ENCODE data around the gene HSDL1. TPM values are rescaled to one million over a fixed set of nuclear protein-coding genes. Genes with fewer than 3 reads are reported as not detected.
A peak's percentile ranks its signal among the peaks of the same experiment; 100 is the strongest.

Gene HSDL1
- total and polyA plus RNA-seq, 10 of the 15 experiments (the other 5 are each of a cell fraction or from before 2014, with no cell fraction given): 2.0 to 13.4 (median 5.6) TPM

DNA sequence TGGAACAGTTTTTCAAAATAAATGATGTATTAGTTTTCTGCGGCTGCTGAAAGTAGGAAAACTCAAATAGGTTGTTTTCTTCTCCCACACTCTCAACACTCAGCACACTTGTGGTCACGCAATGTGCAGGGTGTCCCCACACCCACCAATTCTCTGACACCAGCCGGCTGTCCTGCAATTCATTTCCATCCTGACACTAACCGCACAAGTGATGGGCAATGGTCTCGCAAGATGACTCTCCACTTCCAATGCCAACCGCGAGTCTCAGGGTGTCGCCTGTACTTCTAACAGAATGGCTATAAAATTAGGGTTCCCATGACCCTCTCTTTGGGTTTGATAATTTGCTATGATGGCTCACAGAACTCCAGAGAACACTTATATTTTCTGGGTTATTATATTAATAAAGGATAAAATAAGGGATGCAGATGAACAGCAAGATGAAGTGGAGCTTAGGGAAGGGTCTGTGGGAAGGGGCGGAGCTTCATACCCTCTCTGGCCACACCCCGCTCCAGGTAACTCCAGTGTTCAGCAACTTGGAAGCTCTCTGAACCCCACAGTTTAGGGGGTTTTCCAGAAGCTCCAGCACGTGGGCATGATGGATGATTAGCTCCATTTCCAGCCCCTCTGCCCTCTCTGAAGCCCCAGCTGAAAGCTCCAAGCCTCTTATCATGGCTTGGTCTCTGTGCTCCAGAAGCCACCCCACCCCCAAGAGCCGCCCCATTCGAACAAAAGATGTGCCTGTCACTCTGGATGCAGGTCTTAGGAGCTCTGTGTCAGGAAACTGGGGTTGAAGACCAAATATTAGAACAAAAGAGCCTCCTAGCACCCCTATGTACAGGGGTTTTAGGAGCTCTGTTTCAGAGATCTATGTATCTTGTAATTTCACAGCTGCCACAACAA is 22.1 kb upstream of the HSDL1 start:
- no peak overlapping the region for H3K4me2 ChIP-seq (ENCODE audit: control insufficient read depth, insufficient read depth)
- POLR2A ChIA-PET: interaction anchor here (1.3 kb wide), 1 partner anchor 34 kb away, joined by 3 read pairs; no protein-coding TSS in a partner anchor
- no peaks in the 10 kb centered on the region for H4K20me1 ChIP-seq (ENCODE audit: control insufficient read depth, insufficient read depth)
- no peaks in the 10 kb centered on the region for H3K79me2 ChIP-seq (ENCODE audit: control insufficient read depth, insufficient read depth, low read length)
- no peak overlapping the region for H2AFZ ChIP-seq (ENCODE audit: control insufficient read depth, low read depth, low read length)
- no peaks in the 10 kb centered on the region; the same call in 2 of the 3 replicates for H3K9me3 ChIP-seq (replicated peaks; ENCODE audit: control insufficient read depth, insufficient read depth, low read length)
- H3K27ac ChIP-seq (ENCODE audit: control insufficient read depth, insufficient read depth): no peak overlapping the region
- ATAC-seq (peak; percentile 78), FAIRE-seq (no peak), DNase-seq (ENCODE audit: low read depth, low spot score) (peak; percentile 17)
- no peaks in the 10 kb centered on the region for H3K27me3 ChIP-seq (replicated peaks in 1 of 2; ENCODE audit: control insufficient read depth in 2 of 2, insufficient read depth in 2 of 2, low read length in 1 of 2)
- 22% methylated on average over 13 of the region's 13 CpGs for WGBS (ENCODE audit: insufficient coverage, insufficient replicate concordance, low lambda C conversion rate, missing lambda C conversion rate)
- CTCF ChIA-PET: interaction anchor here (1.0 to 1.5 kb wide), 4 partner anchors 11 to 82 kb away, joined by 3 to 5 read pairs (median 3); partner anchors contain the start of gene TAF1C
- no peak overlapping the region for H3K9ac ChIP-seq (ENCODE audit: control insufficient read depth, insufficient read depth, low read length)
- intact Hi-C loops (cut with micrococcal nuclease; ENCODE audit: unreplicated experiment): no loop called here
- no peaks in the 10 kb centered on the region; the same call in 1 of the 2 replicates for H3K4me1 ChIP-seq (ENCODE audit: control insufficient read depth, insufficient read depth, low read length)
- SMC1A ChIA-PET (ENCODE audit: uncharacterized antibody, unreplicated experiment): interaction anchor here (0.7 kb wide), 1 partner anchor 28 kb away, joined by 3 read pairs; no protein-coding TSS in a partner anchor
- RAD21 ChIA-PET (ENCODE audit: unreplicated experiment): no interaction called here
- no TSS peak for BruUV-seq (replicated peaks)
- in situ Hi-C loops (cut with MboI): no loop called here
- no peaks in the 10 kb centered on the region for H3K36me3 ChIP-seq (ENCODE audit: control insufficient read depth in 2 of 2, insufficient read depth in 2 of 2, low read length in 1 of 2)
- no peak overlapping the region for H3K4me3 ChIP-seq
- TF ChIP-seq SP1 (IDR thresholded peaks at IDR 0.05; ENCODE audit: low read depth, low read length) (peak; percentile 29), PAX5 (IDR thresholded peaks at IDR 0.05; ENCODE audit: borderline replicate concordance, low read depth, low read length) (peak; percentile 74; the same call in 1 of the 2 replicates), CBX3 (IDR thresholded peaks at IDR 0.05; ENCODE audit: borderline replicate concordance, low read depth) (no peak), IRF4 (IDR thresholded peaks at IDR 0.05; ENCODE audit: low read depth, low read length) (peak; percentile 73; the same call in 1 of the 2 replicates), ZZZ3 (IDR thresholded peaks at IDR 0.05; ENCODE audit: control insufficient read depth, insufficient read length, low read depth) (no peak), TCF3 (IDR thresholded peaks at IDR 0.05; ENCODE audit: borderline replicate concordance, insufficient read depth, low read depth, low read length) (0 out of 2 replicates have a peak, but pooled peaks have one; percentile 62), MTA3 (IDR thresholded peaks at IDR 0.05; ENCODE audit: borderline replicate concordance, low read length) (peak; percentile 54; the same call in 1 of the 2 replicates), CBFB (IDR thresholded peaks at IDR 0.05; ENCODE audit: low read depth) (peak; percentile 81), ATF2 (IDR thresholded peaks at IDR 0.05; ENCODE audit: low read length) (peak; percentile 68), FOS (IDR thresholded peaks at IDR 0.05; ENCODE audit: borderline replicate concordance, extremely low read depth, insufficient read length) (no peak), CREM (IDR thresholded peaks at IDR 0.05; ENCODE audit: low read depth) (peak; percentile 52), BHLHE40 (IDR thresholded peaks at IDR 0.05; ENCODE audit: borderline replicate concordance in 1 of 2, low read depth in 2 of 2, low read length in 1 of 2) (peak; percentile 20 to 59; a peak in 2 of 4 replicates), RUNX3 (IDR thresholded peaks at IDR 0.05; ENCODE audit: low read length) (peak; percentile 93), EED (IDR thresholded peaks at IDR 0.05; ENCODE audit: low read depth) (0 out of 2 replicates have a peak, but pooled peaks have one; percentile 52), TCF12 (IDR thresholded peaks at IDR 0.05; ENCODE audit: low read depth, low read length) (peak; percentile 89), NFIC (IDR thresholded peaks at IDR 0.05; ENCODE audit: low read depth, low read length) (peak; percentile 45; the same call in 1 of the 2 replicates), BCL11A (IDR thresholded peaks at IDR 0.05; ENCODE audit: low read depth, low read length) (peak; percentile 79; the same call in 1 of the 2 replicates), FOXM1 (IDR thresholded peaks at IDR 0.05; ENCODE audit: low read depth, low read length) (peak; percentile 46; the same call in 1 of the 2 replicates), CBX5 (IDR thresholded peaks at IDR 0.05; ENCODE audit: low read depth) (peak; percentile 83; the same call in 1 of the 2 replicates)
- TF ChIP-seq, protein P1, sequence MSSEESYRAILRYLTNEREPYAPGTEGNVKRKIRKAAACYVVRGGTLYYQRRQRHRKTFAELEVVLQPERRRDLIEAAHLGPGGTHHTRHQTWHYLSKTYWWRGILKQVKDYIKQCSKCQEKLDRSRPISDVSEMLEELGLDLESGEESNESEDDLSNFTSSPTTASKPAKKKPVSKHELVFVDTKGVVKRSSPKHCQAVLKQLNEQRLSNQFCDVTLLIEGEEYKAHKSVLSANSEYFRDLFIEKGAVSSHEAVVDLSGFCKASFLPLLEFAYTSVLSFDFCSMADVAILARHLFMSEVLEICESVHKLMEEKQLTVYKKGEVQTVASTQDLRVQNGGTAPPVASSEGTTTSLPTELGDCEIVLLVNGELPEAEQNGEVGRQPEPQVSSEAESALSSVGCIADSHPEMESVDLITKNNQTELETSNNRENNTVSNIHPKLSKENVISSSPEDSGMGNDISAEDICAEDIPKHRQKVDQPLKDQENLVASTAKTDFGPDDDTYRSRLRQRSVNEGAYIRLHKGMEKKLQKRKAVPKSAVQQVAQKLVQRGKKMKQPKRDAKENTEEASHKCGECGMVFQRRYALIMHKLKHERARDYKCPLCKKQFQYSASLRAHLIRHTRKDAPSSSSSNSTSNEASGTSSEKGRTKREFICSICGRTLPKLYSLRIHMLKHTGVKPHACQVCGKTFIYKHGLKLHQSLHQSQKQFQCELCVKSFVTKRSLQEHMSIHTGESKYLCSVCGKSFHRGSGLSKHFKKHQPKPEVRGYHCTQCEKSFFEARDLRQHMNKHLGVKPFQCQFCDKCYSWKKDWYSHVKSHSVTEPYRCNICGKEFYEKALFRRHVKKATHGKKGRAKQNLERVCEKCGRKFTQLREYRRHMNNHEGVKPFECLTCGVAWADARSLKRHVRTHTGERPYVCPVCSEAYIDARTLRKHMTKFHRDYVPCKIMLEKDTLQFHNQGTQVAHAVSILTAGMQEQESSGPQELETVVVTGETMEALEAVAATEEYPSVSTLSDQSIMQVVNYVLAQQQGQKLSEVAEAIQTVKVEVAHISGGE (CRISPR knock-in tag; IDR thresholded peaks at IDR 0.05): no peak
